HG03558 (cell line): ENCODE results near the gene DYRK1B.
"Not testable (repeated sequence)": the region's sequence is repeated elsewhere in the genome, so short reads cannot be mapped to it uniquely, and the experiment has no call there.

Experiments
- ATAC-seq: cut with Tn5 transposase; IDR thresholded peaks from one replicate; pipeline ENCODE4 v1.9.1; 2021; ENCODE audit warnings: moderate number of reproducible peaks; ENCODE audit not compliant: unreplicated experiment; ENCODE audit errors: extremely low read depth

The DYRK1B gene

DNA sequence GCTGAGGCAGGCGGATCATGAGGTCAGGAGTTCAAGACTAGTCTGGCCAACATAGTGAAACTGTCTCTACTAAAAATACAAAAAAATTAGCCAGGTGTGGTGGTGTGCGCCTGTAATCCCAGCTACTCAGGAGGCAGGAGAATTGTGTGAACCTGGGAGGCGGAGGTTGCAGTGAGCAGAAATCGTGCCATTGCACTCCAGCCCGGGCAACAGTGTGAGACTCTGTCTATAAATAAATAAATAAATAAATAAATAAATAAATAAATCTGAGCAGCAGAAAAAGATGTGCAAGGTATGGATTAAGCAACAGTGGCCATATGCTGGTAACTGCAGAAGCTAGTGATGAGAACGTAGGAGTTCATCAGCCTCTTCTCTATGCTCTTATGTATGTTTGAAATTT is 19.9 kb downstream of the DYRK1B start:
- ATAC-seq: not testable (repeated sequence)

DNA sequence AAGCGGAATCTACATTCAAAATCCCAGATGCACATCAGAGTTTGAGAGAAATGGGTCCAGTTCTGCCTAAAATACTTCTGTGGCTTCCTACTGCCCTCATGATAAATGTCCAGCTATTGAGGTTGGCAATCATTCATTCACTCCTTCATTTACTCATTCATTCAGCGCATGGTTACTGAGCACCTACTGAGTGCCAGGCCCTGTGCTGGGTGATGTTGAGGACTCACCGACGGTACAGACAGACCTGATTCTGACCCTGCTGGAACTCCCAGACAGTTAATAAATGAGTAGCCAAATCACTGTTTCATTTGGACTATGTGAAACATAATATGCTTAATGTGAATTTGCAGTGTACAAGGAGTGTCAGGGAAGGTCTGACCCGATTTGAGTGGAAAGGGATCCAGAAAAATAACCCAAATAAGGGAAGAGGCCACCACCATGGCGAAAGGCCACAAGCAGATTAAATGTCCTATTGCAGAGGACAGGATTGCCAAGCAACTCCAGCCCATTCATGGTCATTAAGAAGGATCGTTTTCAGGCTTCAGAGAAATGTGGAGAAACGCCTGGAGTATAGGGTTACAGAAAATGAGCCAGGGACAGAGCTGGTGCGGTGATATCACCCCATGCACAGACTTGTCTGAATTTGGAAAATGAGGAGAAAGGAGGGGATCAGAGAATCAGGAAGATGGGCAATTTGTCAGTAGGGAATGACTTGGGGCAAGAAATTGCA is 20.5 kb downstream of the DYRK1B start:
- ATAC-seq: no peak

DNA sequence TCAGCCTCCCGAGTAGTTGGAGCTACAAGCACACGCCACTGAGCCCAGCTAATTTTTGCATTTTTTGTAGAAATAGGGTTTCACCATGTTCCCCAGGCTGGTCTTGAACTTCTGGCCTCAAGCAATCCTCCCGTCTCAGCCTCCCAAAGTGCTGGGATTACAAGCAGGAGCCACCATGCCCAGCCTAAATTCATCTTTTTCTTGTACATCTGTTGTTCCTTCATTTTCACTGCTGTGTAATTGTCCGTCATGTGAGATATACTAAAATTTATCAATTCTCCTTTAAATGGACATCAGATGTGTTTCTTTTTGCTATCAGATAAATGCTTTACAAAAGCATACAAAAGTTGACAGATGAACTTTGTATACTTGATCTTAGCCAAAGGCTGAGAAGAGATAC is 22.9 kb downstream of the DYRK1B start:
- ATAC-seq: no peak

DNA sequence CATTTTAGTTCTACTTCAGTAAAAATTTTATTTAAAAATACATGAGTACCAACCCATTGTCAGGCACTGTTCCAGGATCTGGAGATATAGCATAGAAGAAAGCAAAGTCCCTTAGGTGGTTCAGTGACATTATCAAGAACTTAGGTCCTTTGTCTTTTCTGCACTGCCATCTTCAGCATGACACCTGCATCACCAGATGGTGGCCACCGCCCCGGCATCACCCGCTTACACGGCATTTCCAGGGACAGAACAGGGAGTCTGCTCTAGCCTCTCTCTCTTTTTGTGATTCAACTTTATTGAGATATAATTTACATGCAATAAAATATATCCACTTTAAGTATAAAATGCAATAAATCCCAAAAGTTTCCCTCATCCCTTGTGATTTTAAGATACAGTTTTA is 23.5 kb downstream of the DYRK1B start:
- no peak for ATAC-seq

DNA sequence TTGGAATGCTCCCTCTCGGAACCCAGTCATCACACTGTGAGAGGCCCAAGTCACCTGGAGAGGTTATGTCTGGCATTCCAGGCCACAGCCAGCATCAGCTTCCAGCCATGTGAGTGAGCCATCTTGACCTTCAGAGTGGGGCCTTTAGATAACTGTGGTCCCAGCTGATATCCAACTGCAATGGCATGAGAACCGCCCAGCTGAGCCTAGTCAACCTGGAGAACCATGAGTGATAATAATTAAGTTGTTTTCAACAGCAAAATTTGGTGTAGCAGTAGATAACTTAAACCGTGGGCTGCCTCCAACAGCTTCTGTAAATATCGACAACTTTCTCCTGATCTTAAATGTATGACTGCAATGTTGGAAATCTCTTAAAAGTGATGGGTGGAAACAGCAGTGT is 24.6 kb downstream of the DYRK1B start:
- no peak for ATAC-seq

DNA sequence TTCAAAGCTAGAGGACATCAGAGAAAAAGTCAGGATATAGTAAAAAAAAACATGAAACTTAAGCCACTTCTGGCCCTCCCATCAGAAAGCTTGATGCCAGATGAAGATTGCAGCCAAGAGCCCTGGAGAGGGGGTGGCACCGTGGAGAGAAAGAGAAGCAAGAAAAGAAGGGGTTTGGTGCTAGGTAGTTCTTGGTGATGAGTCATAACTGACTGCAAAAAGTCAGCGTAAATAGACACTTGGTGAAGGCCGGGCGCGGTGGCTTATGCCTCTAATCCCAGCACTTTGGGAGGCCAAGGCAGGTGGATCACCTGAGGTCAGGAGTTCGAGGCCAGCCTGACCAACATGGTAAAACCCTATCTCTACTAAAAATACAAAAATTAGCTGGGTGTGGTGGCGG is 25.3 kb downstream of the DYRK1B start:
- ATAC-seq: not testable (repeated sequence)

DNA sequence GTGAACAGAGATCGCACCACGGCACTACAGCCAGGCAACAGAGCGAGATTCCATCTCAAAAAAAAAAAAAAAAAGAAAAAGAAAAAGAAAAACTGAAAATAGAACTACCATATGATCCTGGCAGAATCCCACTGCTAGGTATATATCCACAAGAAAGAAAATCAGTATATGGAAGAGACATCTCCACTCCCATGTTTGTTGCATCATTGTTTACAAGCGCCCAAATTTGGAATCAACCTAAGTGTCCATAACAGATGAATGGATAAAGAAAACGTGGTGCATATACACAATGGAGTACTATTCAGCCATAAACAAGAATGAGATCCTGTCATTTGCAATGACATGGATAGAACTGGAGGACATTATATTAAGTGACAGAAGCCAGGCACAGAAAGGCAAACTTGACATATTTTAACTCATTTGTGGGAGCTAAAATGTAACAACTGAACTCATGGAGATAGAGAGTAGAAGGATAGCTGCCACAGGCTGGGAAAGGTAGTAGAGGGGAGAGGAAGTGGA is 26.1 kb downstream of the DYRK1B start:
- ATAC-seq: no peak

DNA sequence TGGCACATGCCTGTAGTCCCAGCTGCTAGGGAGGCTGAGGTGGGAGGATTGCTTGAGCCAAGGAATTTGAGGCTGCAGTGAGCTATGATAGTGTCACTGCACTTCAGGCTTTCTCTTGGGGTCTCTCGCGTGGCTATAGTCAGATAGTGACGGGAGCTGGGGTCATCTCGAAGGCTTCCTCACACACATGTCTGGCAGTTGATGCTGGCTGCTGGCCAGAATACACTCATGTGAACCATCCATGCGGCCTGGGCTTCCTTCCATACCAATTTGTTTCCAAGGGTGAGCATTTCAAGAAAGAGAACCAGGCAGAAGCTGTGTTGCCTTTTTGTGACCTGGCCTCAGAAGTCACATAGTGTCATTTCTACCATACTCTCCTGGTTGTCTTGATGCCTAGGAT is 28.9 kb downstream of the DYRK1B start:
- ATAC-seq: no peak

DNA sequence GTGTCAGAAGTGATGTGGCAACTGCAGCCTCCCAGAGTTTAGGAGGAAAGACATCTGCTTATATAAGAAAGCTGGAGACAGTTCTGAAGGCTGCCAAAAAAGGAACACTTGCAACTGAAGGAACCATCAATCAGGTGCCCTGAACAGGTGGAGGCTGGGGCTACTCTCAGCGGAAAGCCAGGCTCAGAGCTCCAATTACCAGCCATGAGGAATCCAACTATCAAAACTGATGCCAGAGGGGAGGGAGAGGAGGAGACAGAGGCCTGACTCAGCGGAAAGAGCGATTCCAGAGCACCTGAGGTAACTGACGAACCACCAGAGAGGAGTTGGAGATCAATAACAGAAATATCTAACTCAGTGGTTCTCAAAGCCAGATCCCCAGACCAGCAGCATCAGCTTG is 31.0 kb downstream of the DYRK1B start:
- ATAC-seq: no peak

DNA sequence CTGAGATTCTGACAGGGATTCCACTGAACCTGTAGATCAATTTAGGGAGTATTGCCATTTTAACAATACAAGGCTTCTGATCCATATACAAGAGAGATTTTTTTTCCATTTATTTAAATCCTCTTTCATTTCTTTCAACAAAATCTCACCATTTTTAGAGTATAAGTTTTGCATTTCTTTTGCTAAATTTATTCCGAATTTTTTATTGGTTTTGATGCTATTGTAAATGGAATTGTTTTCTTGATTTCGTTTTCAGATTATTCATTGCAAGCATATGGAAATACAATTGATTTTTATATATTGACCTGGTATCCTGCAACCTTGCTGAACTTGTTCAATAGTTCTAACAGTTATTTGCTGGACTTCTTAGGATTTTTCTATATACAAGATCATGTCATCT is 36.9 kb downstream of the DYRK1B start:
- ATAC-seq: no peak

DNA sequence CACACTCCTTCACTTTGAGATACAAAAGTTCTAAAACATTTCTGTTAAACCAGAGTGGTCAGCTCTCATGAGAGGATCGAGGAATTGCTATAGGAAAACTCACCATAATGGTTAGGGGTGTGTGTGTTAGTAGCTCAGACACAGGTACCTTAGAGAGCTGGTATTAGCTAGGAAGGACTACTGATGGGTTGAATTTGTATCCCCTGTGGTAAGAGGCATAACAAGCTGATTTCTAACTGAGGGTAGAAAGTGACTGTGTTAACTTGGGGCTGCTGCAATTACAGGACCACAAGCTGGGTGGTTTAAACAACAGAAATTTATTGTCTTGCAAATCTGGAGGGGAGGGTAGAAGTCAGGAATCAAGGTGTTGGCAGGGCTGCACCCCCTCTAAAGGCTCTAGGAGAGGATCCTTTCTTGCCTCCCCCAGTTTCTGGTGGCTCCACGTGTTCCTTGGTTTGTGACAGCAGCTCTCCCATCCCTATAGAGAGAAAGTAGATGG is 37.9 kb downstream of the DYRK1B start:
- ATAC-seq: no peak

DNA sequence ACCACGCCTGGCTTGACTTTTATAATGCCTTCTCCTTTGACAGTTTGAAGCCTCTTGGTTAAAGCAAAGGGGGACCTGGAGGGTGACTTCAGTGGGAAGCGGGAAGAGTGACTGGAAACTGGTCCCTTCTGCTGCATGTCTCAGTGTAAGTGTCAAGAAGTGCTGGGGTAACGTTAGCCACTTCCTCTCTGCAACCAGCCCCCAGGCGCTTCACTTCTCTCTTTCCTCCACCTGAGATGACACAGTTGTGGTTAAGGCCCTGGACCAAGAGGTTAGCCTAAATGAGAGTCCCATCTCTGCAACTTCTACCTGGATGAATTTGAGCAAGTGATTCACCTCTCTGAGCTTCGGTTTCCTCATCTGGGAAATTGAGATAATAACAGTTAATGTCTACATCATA is 39.0 kb downstream of the DYRK1B start:
- no peak for ATAC-seq

DNA sequence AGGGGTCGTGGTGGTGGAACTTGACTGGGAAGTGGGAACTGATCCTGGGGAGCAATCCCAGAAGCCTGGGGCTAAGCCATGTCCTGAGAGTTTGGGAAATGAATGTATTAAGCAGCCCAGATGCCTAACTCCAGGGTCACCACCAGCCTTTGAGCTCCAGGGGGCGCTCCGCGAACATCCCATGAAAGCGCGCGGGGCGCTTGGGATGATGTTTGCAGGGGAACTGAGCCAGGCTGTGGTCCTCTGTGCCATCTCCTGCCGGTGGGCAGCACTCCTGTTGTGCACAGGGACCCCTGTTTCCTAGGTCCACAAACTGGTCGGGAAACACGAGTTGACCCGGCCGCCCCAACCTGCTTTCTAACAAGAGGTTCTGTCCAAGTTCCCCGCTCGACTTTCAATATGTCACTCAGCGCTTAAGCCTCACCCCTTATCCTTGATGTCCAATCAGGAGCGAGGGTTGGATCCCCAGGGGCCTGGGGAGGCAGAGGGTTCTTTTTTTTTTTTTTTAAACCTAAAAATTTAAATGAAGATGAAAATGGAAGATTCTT is 40.9 kb downstream of the DYRK1B start:
- ATAC-seq: no peak

DNA sequence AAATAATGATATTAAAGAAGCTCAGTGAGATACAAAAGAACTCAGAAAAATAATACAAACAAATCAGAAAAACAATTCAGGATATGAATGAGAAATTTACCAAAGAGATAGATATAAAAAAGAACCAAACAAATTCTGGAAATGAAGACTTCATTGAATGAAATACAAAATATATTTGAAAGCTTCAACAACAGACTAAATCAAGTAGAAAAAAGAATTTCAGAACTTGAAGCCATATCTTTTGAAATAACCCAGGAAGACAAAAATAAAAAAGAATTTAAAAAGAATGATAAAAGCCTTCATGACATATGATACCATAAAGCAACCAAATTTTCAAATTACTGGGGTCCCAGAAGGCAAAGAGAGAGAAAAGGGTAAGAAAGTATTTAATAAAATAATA is 45.7 kb downstream of the DYRK1B start:
- no peak for ATAC-seq

DNA sequence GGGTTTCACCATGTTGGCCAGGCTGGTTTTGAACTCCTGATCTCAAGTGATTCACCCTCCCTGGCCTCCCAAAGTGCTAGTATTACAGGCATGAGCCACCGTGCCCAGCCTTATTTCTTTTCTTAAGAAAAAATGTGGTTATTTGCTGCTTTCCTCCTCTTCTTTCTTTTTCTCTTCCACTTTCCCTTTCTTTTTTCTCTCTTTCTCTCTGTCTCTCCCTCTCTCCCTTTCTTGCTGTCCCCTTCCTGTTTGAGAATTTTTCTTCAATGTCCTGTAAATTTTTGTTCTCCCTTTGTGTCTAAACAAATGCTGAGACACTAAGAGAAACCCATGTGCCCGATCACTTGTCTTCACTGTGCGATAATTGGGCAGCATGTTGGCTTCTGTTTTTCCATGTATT is 53.1 kb downstream of the DYRK1B start:
- ATAC-seq: no peak

DNA sequence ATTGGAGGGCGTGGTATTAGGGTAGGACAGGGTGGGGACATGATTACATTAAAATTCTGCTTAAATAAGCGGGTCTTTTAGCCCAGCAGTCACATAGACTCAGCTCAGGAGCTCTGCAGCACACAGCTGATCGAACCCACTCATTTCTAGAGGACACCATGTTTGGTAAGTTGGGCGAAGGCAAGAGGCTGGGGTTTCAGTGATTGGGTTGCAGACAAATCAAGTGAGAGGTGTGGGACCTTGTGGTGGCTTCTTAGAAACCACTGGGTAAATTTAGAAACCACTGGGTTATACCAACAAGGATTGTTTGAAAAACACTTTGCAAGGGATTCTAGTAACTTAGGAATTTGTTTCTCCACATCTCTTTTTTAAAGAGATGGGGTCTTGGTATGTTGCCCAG is 55.2 kb downstream of the DYRK1B start, which contains the start of gene LEUTX:
LEUTX (plus strand) TSS at position 92 of the 400 bp plus-strand sequence; CDS start at position 159, 67 bp downstream.
- no peak for ATAC-seq
